MM.1S (cell line): ENCODE results near the gene SGMS1.

Experiments
- CTCF ChIP-seq: fragments of 300-600 bp; sonication (generic); IDR thresholded peaks from 2 replicates; pipeline ENCODE4 v1.5.1; 2016; ENCODE audit warnings: antibody characterized with exemption, low read length, mixed read lengths
- EZH2 ChIP-seq: fragments of 300-600 bp; sonication (generic); optimal IDR thresholded peaks from 2 replicates; pipeline ENCODE3; 2017; ENCODE audit warnings: low read depth, mild to moderate bottlenecking, antibody characterized with exemption, low read length, mixed read lengths
- EZH2phosphoT487 ChIP-seq: fragments of 300-600 bp; sonication (generic); IDR thresholded peaks from 2 replicates; pipeline ENCODE4 v1.6.1; 2018; ENCODE audit warnings: antibody characterized with exemption, low read length

GRCh38 chr10:50645236-50645635 is 21.5 kb upstream of the SGMS1 start:
- no peak for TF ChIP-seq CTCF
- TF ChIP-seq EZH2, result no peak
- no peak for TF ChIP-seq EZH2phosphoT487
